Osteoblast (primary cell): Measurements from ENCODE around the gene STRN. TPM values are rescaled to one million over a fixed set of nuclear protein-coding genes. Genes with fewer than 3 reads are reported as not detected.

Experiments
- DNase-seq: peaks from one replicate; pipeline ENCODE4 v3.0.0; 2011; ENCODE audit warnings: low spot score, mixed read lengths; ENCODE audit not compliant: insufficient read length; ENCODE audit errors: missing footprints
- H2AFZ ChIP-seq: 2 replicates; pipeline ENCODE4 v1.6.0; 2011; ENCODE audit warnings: mild to moderate bottlenecking, low read length
- H3K27ac ChIP-seq: 2 replicates; pipeline ENCODE4 v1.5.1; 2011; ENCODE audit warnings: mild to moderate bottlenecking, low read depth, low read length, moderate library complexity
- H3K27me3 ChIP-seq: 2 replicates; pipeline ENCODE4 v1.6.0; 2012; ENCODE audit warnings: mild to moderate bottlenecking, control low read depth, inconsistent platforms, low read length, moderate library complexity; ENCODE audit not compliant: insufficient read depth
- H3K36me3 ChIP-seq: 2 replicates; pipeline ENCODE4 v1.5.1; 2011; ENCODE audit warnings: mild to moderate bottlenecking, low read length, control low read depth, moderate library complexity; ENCODE audit not compliant: insufficient read depth
- H3K4me1 ChIP-seq: 2 replicates; pipeline ENCODE4 v1.5.1; 2011; ENCODE audit warnings: mild to moderate bottlenecking, low read length, control low read depth, moderate library complexity; ENCODE audit not compliant: insufficient read depth
- H3K4me2 ChIP-seq: 2 replicates; pipeline ENCODE4 v1.6.0; 2011; ENCODE audit warnings: mild to moderate bottlenecking, low read length; ENCODE audit not compliant: insufficient read depth
- H3K4me3 ChIP-seq: fragments of 200-600 bp; sonication (generic); 3 replicates; pipeline ENCODE4 v1.5.1; 2012; ENCODE audit warnings: mild to moderate bottlenecking, low read length, inconsistent platforms; ENCODE audit not compliant: insufficient read depth
- H3K79me2 ChIP-seq: 2 replicates; pipeline ENCODE4 v1.6.0; 2012; ENCODE audit warnings: mild to moderate bottlenecking, low read length, control low read depth, inconsistent platforms; ENCODE audit not compliant: insufficient read depth
- H3K9me3 ChIP-seq: 2 replicates; pipeline ENCODE4 v1.5.1; 2011; ENCODE audit warnings: low read depth, low read length, control low read depth
- H4K20me1 ChIP-seq: 2 replicates; pipeline ENCODE4 v1.6.0; 2012; ENCODE audit warnings: mild to moderate bottlenecking, low read length, control low read depth; ENCODE audit not compliant: insufficient read depth
- CTCF ChIP-seq: IDR thresholded peaks from 2 replicates; pipeline ENCODE4 v1.5.1; 2011; ENCODE audit warnings: mild to moderate bottlenecking, low read depth, low read length, moderate library complexity; ENCODE audit errors: extremely low read depth
- total RNA-seq: library from RNA; depleted of rRNA; stranded (reverse); fragments of >200 nt; gene quantifications from 2 replicates; pipeline ENCODE4 v1.2.3, GENCODE V29; 2012

STRN gene
- total RNA-seq, 1 donor, result 21.4 TPM

GRCh38 chr2:36818542-36818941, 147.8 kb downstream of the STRN start:
- Histone ChIP-seq H3K27ac (no peak overlapping the region), H3K4me1 (no peaks in the 10 kb centered on the region), H3K36me3 (no peaks in the 10 kb centered on the region), H3K4me2 (no peak overlapping the region), H3K27me3 (no peaks in the 10 kb centered on the region), H3K79me2 (no peaks in the 10 kb centered on the region), H3K9me3 (no peaks in the 10 kb centered on the region), H4K20me1 (no peaks in the 10 kb centered on the region), H3K4me3 (no peak overlapping the region), H2AFZ (no peak overlapping the region)
- peak; percentile 25 for DNase-seq
- no peak for TF ChIP-seq CTCF

GRCh38 chr2:36812196-36812595, 154.1 kb downstream of the STRN start:
- Histone ChIP-seq H3K9me3 (no peaks in the 10 kb centered on the region), H3K36me3 (no peaks in the 10 kb centered on the region), H3K4me1 (no peaks in the 10 kb centered on the region), H4K20me1 (no peaks in the 10 kb centered on the region), H3K27ac (no peak overlapping the region), H3K79me2 (no peaks in the 10 kb centered on the region), H2AFZ (no peak overlapping the region), H3K4me3 (no peak overlapping the region), H3K27me3 (no peaks in the 10 kb centered on the region), H3K4me2 (no peak overlapping the region)
- DNase-seq, result peak; percentile 34
- peak; percentile 24 for TF ChIP-seq CTCF

- Histone ChIP-seq H3K27ac (no peak overlapping the region), H3K9me3 (no peaks in the 10 kb centered on the region), H2AFZ (no peak overlapping the region), H3K4me1 (no peaks in the 10 kb centered on the region), H4K20me1 (no peaks in the 10 kb centered on the region), H3K79me2 (no peaks in the 10 kb centered on the region), H3K4me2 (no peak overlapping the region), H3K27me3 (no peaks in the 10 kb centered on the region), H3K36me3 (no peaks in the 10 kb centered on the region), H3K4me3 (no peak overlapping the region)
- no peak for DNase-seq
- no peak for TF ChIP-seq CTCF
Observed at GRCh38 chr2:36811071-36811470, 155.3 kb downstream of the STRN start.

- Histone ChIP-seq H3K9me3 (no peaks in the 10 kb centered on the region), H2AFZ (no peak overlapping the region), H3K4me2 (no peak overlapping the region), H3K4me1 (no peaks in the 10 kb centered on the region), H3K27me3 (no peaks in the 10 kb centered on the region), H3K4me3 (no peak overlapping the region), H3K79me2 (no peaks in the 10 kb centered on the region), H3K36me3 (no peaks in the 10 kb centered on the region), H4K20me1 (no peaks in the 10 kb centered on the region), H3K27ac (no peak overlapping the region)
- no peak for DNase-seq
- no peak for TF ChIP-seq CTCF
Observed at GRCh38 chr2:36809069-36809445, 157.3 kb downstream of the STRN start.
